Measurements from ENCODE around the gene FAM234B. TPM values are rescaled to one million over a fixed set of nuclear protein-coding genes. Genes with fewer than 3 reads are reported as not detected.

Gene FAM234B
- total and polyA plus RNA-seq, 7 donors, result 0.60 to 5.0 (median 2.9) TPM

- no peaks in the 10 kb centered on the region for H3K9me3 ChIP-seq
- no peaks in the 10 kb centered on the region for H3K27me3 ChIP-seq
- TF ChIP-seq CTCF (IDR thresholded peaks at IDR 0.05) (no peak), POLR2A (IDR thresholded peaks at IDR 0.05) (no peak), POLR2AphosphoS5 (IDR thresholded peaks at IDR 0.05) (no peak), EP300 (IDR thresholded peaks at IDR 0.05) (no peak)
- peak overlapping the region in 2 of 4 donors; percentile 37 to 45 for H3K27ac ChIP-seq
- H3K36me3 ChIP-seq, result no peaks in the 10 kb centered on the region
- intact Hi-C loops (cut with DNase I), result no loop called here
- WGBS, 2 donors, result 78 to 86% methylated on average over 1 of the region's 1 CpG
- no peak overlapping the region for H3K4me3 ChIP-seq
- peaks cover 0 to 13% (median 3%) of the 10 kb centered on the region in 4 donors for H3K4me1 ChIP-seq
- DNase-seq, result no peak
Observed at GRCh38 chr12:13026286-13026685, 17.9 kb upstream of the FAM234B start.

GRCh38 chr12:13027032-13027431 lies 17.1 kb upstream of the FAM234B start:
- peaks cover 0 to 13% (median 3%) of the 10 kb centered on the region in 4 donors for H3K4me1 ChIP-seq
- H3K27ac ChIP-seq, result peak overlapping the region in 2 of 4 donors; percentile 37 to 45
- no peaks in the 10 kb centered on the region for H3K27me3 ChIP-seq
- 60 to 67% methylated on average over 2 of the region's 2 CpGs for WGBS, 2 donors
- TF ChIP-seq EP300 (IDR thresholded peaks at IDR 0.05) (no peak), CTCF (IDR thresholded peaks at IDR 0.05) (no peak), POLR2AphosphoS5 (IDR thresholded peaks at IDR 0.05) (no peak), POLR2A (IDR thresholded peaks at IDR 0.05) (no peak)
- intact Hi-C loops (cut with DNase I), result no loop called here
- H3K4me3 ChIP-seq, result no peak overlapping the region
- no peak for DNase-seq
- no peaks in the 10 kb centered on the region for H3K9me3 ChIP-seq
- no peaks in the 10 kb centered on the region for H3K36me3 ChIP-seq

- TF ChIP-seq CTCF (IDR thresholded peaks at IDR 0.05), result no peak
- no peak for TF ChIP-seq EP300 (IDR thresholded peaks at IDR 0.05)
- TF ChIP-seq POLR2A (IDR thresholded peaks at IDR 0.05), result no peak
- no peak for TF ChIP-seq POLR2AphosphoS5 (IDR thresholded peaks at IDR 0.05)
- Histone ChIP-seq H3K27ac (no peak overlapping the region), H3K36me3 (no peaks in the 10 kb centered on the region), H3K9me3 (no peaks in the 10 kb centered on the region), H3K4me3 (no peak overlapping the region), H3K27me3 (no peaks in the 10 kb centered on the region), H3K4me1 (peaks cover 0 to 13% (median 3%) of the 10 kb centered on the region in 4 donors)
- intact Hi-C loops (cut with DNase I), result no loop called here
- no peak for DNase-seq
Observed at GRCh38 chr12:13027508-13027907, 16.7 kb upstream of the FAM234B start.

GRCh38 chr12:13028825-13029570 lies 15.2 kb upstream of the FAM234B start:
- Histone ChIP-seq H3K27me3 (no peaks in the 10 kb centered on the region), H3K36me3 (no peaks in the 10 kb centered on the region), H3K27ac (no peak overlapping the region), H3K4me3 (no peak overlapping the region), H3K9me3 (no peaks in the 10 kb centered on the region), H3K4me1 (peaks cover 0 to 13% (median 3%) of the 10 kb centered on the region in 4 donors)
- 85 to 87% methylated on average over 4 of the region's 4 CpGs for WGBS, 2 donors
- intact Hi-C loops (cut with DNase I), result no loop called here
- TF ChIP-seq POLR2A (IDR thresholded peaks at IDR 0.05), result no peak
- TF ChIP-seq EP300 (IDR thresholded peaks at IDR 0.05), result no peak
- no peak for TF ChIP-seq CTCF (IDR thresholded peaks at IDR 0.05)
- no peak for TF ChIP-seq POLR2AphosphoS5 (IDR thresholded peaks at IDR 0.05)
- DNase-seq, result no peak

Data from sigmoid colon (tissue), 7 donors.